T-cell (primary cell): ENCODE data around the gene MYO5A. TPM values are rescaled to one million over a fixed set of nuclear protein-coding genes. Genes with fewer than 3 reads are reported as not detected.

Source experiments
- ATAC-seq, 4 experiments: fragments of 200-7000 bp in 3 of 4; fragments of 150-1000 bp in 1 of 4; cut with Tn5 transposase; replicated peaks in 1 of 4; 1 replicate in 3 of 4; 2 replicates in 1 of 4; pipeline ENCODE4 v1.10.0; 2021; ENCODE audit warnings: moderate library complexity in 3 of 4, mild to moderate bottlenecking in 2 of 4, moderate number of reproducible peaks in 1 of 4
- CTCF ChIA-PET, 2 donors: fragments of 300-600 bp; sonication (Branson Sonifier 250); formaldehyde crosslinking; loops; one replicate each; lab custom pipeline; 2022; ENCODE audit warnings: antibody characterized with exemption in 2 of 2; lab: Charles Lee
- POLR2A ChIA-PET, 2 donors: fragments of 300-600 bp; sonication (Branson Sonifier 250); formaldehyde crosslinking; loops; one replicate each; lab custom pipeline; 2022; ENCODE audit warnings: antibody characterized with exemption in 2 of 2; lab: Charles Lee
- DNase-seq, 35 experiments: peaks; one replicate each; pipeline versions ENCODE4 v3.0.0 to v3.0.0-alpha.2; 2013 to 2023
- H3K27ac ChIP-seq: one replicate; pipeline ENCODE4 v1.5.1; 2013; ENCODE audit warnings: low read length
- H3K27me3 ChIP-seq, 2 experiments: replicated peaks in 1 of 2; 1 replicate in 1 of 2; 2 replicates in 1 of 2; pipeline versions ENCODE4 v1.6.1 to v1.7.0; 2013; ENCODE audit warnings: low read length in 1 of 2, mixed read lengths in 1 of 2; ENCODE audit not compliant: control insufficient read depth in 2 of 2, insufficient read depth in 2 of 2; ENCODE audit errors: extremely low read depth in 1 of 2
- H3K36me3 ChIP-seq, 2 donors: 1 replicate in 1 of 2; 2 replicates in 1 of 2; pipeline versions ENCODE4 v1.6.1 to v1.7.0; 2013; ENCODE audit warnings: low read length in 1 of 2; ENCODE audit not compliant: control insufficient read depth in 2 of 2, insufficient read depth in 1 of 2; ENCODE audit errors: extremely low read depth in 1 of 2
- H3K4me1 ChIP-seq, 2 experiments: 1 replicate in 1 of 2; 2 replicates in 1 of 2; pipeline versions ENCODE4 v1.6.1 to v1.7.0; 2013; ENCODE audit warnings: low read length in 2 of 2, mixed read lengths in 1 of 2; ENCODE audit not compliant: insufficient read depth in 2 of 2, control insufficient read depth in 1 of 2; ENCODE audit errors: extremely low read depth in 1 of 2
- H3K4me3 ChIP-seq, 2 donors: 1 replicate in 1 of 2; 2 replicates in 1 of 2; pipeline versions ENCODE4 v1.5.1 to v1.7.0; 2013; ENCODE audit warnings: mild to moderate bottlenecking in 2 of 2, low read length in 1 of 2, moderate library complexity in 1 of 2; ENCODE audit not compliant: control insufficient read depth in 1 of 2; ENCODE audit errors: extremely low read depth in 1 of 2
- H3K9me3 ChIP-seq: 2 replicates; pipeline ENCODE4 v1.7.0; 2013
- H3K27ac Mint-ChIP-seq, 2 donors: one replicate each; pipeline ENCODE4 v1.8.0; 2020 to 2021; ENCODE audit warnings: mild to moderate bottlenecking in 2 of 2, mixed read lengths in 2 of 2
- H3K27me3 Mint-ChIP-seq, 2 donors: one replicate each; pipeline ENCODE4 v1.8.0; 2021 to 2022; ENCODE audit warnings: mixed read lengths in 2 of 2
- H3K36me3 Mint-ChIP-seq: one replicate; pipeline ENCODE4 v1.8.0; 2021; ENCODE audit warnings: mixed read lengths
- H3K4me1 Mint-ChIP-seq, 3 donors: one replicate each; pipeline ENCODE4 v1.8.0; 2020 to 2022; ENCODE audit warnings: mixed read lengths in 3 of 3, mild to moderate bottlenecking in 1 of 3
- H3K4me3 Mint-ChIP-seq, 3 donors: one replicate each; pipeline ENCODE4 v1.8.0; 2020 to 2022; ENCODE audit warnings: mild to moderate bottlenecking in 3 of 3, mixed read lengths in 3 of 3, moderate library complexity in 3 of 3
- H3K9me3 Mint-ChIP-seq, 3 donors: one replicate each; pipeline ENCODE4 v1.8.0; 2020 to 2022; ENCODE audit warnings: mixed read lengths in 3 of 3
- WGBS: methylation state at CpG from one replicate; pipeline ENCODE4 v1.1.5; 2013; ENCODE audit warnings: missing lambda C conversion rate; ENCODE audit not compliant: insufficient coverage; 5-methylcytosine and 5-hydroxymethylcytosine counted together
- total RNA-seq, 35 experiments: library from RNA in 6 of 35; stranded (reverse) in 6 of 35; fragments of 120-200 nt in 1 of 35; gene quantifications; one replicate each; pipeline versions ENCODE4 v1.2.1 to v1.2.4 and lab custom pipeline; 2013 to 2026

Gene MYO5A
- total RNA-seq, 5 donors from 2014 or later (not counting 1 experiment from before 2014, with no cell fraction given), result 25.2 to 46.6 (median 29.5) TPM

DNA sequence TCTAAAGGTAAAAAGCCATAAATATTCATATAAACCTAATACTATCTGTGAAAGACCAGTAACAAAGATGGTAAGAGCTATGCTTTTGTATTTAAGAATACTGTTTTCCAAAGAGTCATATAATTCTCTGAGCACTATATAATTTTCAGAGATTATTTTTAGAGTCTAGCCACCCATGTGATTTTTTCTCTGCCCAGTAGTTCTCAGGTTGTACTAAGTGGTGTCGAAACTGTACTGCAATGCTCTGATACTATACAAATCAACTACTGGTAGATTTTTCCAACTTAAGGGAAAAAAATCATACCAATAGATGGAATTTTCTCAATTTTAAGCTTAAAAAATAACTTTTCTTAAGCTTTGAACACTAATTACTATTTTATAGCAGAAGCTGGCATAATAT, 104.8 kb downstream of the MYO5A start:
- H3K36me3 ChIP-seq, result peaks cover 2 to 11% of the 10 kb centered on the region in 2 donors
- no peaks in the 10 kb centered on the region for H3K27me3 Mint-ChIP-seq
- no peak overlapping the region for H3K27ac Mint-ChIP-seq
- H3K4me1 Mint-ChIP-seq, result no peaks in the 10 kb centered on the region
- ATAC-seq (no peak), DNase-seq (no peak)
- H3K36me3 Mint-ChIP-seq, result peaks cover 39% of the 10 kb centered on the region
- no CpG with 5 or more reads among the region's 1 CpG for WGBS
- no peak overlapping the region for H3K4me3 ChIP-seq
- H3K4me1 ChIP-seq, result no peaks in the 10 kb centered on the region
- no peaks in the 10 kb centered on the region for H3K27me3 ChIP-seq
- no peaks in the 10 kb centered on the region for H3K9me3 Mint-ChIP-seq
- no peak overlapping the region for H3K27ac ChIP-seq
- ChIA-PET CTCF (interaction anchor here in 1 of 2 donors (1.1 kb wide), 1 partner anchor 120 kb away, joined by 3 read pairs; no protein-coding TSS in a partner anchor), POLR2A (no interaction called here)
- no peak overlapping the region for H3K4me3 Mint-ChIP-seq
- no peaks in the 10 kb centered on the region for H3K9me3 ChIP-seq

- Mint-ChIP-seq H3K27me3 (no peaks in the 10 kb centered on the region), H3K36me3 (peaks cover 21% of the 10 kb centered on the region), H3K9me3 (no peaks in the 10 kb centered on the region), H3K4me3 (no peak overlapping the region), H3K4me1 (no peaks in the 10 kb centered on the region), H3K27ac (no peak overlapping the region)
- DNase-seq, result no peak
- Histone ChIP-seq H3K27ac (no peak overlapping the region), H3K4me3 (no peak overlapping the region), H3K4me1 (no peaks in the 10 kb centered on the region), H3K27me3 (no peaks in the 10 kb centered on the region), H3K36me3 (peaks cover 0 to 9% of the 10 kb centered on the region in 2 donors), H3K9me3 (no peaks in the 10 kb centered on the region)
- no peak for ATAC-seq
- ChIA-PET CTCF (no interaction called here), POLR2A (no interaction called here)
Observed at GRCh38 chr15:52422001-52422400, 106.7 kb downstream of the MYO5A start.

DNA sequence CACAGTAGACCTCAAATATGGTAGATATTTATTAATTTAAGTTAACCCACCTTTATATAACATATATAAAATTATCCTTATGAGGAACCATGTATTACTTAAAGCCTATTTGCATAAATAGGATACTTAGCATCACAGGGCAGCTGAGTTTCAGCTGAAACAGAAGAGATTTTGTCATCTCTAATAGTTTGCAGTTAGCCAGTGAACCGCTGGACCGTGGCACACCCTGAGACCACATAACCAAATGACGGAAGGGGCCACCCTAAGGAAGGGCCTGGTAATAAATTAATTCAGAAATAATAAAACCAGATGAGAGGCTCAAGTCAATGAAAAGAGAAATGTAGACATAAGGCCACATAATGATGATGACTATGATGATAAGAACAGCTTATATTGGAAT, 107.7 kb downstream of the MYO5A start:
- H3K4me3 Mint-ChIP-seq, result no peak overlapping the region
- H3K27ac ChIP-seq, result no peak overlapping the region
- H3K27ac Mint-ChIP-seq, result no peak overlapping the region
- H3K4me3 ChIP-seq, result no peak overlapping the region
- POLR2A ChIA-PET, result interaction anchor here in 1 of 2 donors (0.5 kb wide), 2 partner anchors 13 to 129 kb away, joined by 3 to 5 read pairs; no protein-coding TSS in a partner anchor
- no peaks in the 10 kb centered on the region for H3K27me3 ChIP-seq
- no peaks in the 10 kb centered on the region for H3K9me3 Mint-ChIP-seq
- H3K4me1 Mint-ChIP-seq, result no peaks in the 10 kb centered on the region
- peaks cover 0 to 11% of the 10 kb centered on the region in 2 donors for H3K36me3 ChIP-seq
- peaks cover 20% of the 10 kb centered on the region for H3K36me3 Mint-ChIP-seq
- DNase-seq (no peak), ATAC-seq (no peak)
- no peaks in the 10 kb centered on the region for H3K4me1 ChIP-seq
- no peaks in the 10 kb centered on the region for H3K27me3 Mint-ChIP-seq
- no peaks in the 10 kb centered on the region for H3K9me3 ChIP-seq
- CTCF ChIA-PET, result no interaction called here
- WGBS, result no CpG with 5 or more reads among the region's 3 CpGs

- Mint-ChIP-seq H3K4me1 (no peaks in the 10 kb centered on the region), H3K9me3 (no peaks in the 10 kb centered on the region), H3K4me3 (no peak overlapping the region), H3K27me3 (no peaks in the 10 kb centered on the region), H3K27ac (no peak overlapping the region), H3K36me3 (peaks cover 21% of the 10 kb centered on the region)
- ChIA-PET CTCF (interaction anchor here in 1 of 2 donors (0.5 kb wide), 1 partner anchor 311 kb away, joined by 3 read pairs; no protein-coding TSS in a partner anchor), POLR2A (no interaction called here)
- WGBS, result no CpG with 5 or more reads among the region's 1 CpG
- H3K27me3 ChIP-seq, result no peaks in the 10 kb centered on the region
- no peak overlapping the region for H3K4me3 ChIP-seq
- H3K36me3 ChIP-seq, result peaks cover 0 to 13% of the 10 kb centered on the region in 2 donors
- H3K4me1 ChIP-seq, result no peaks in the 10 kb centered on the region
- ATAC-seq, result no peak
- DNase-seq, result no peak
- no peak overlapping the region for H3K27ac ChIP-seq
- no peaks in the 10 kb centered on the region for H3K9me3 ChIP-seq
Observed at GRCh38 chr15:52419494-52419893, 109.2 kb downstream of the MYO5A start.

GRCh38 chr15:52417957-52418356, 110.7 kb downstream of the MYO5A start:
- DNase-seq, result no peak
- Histone ChIP-seq H3K4me1 (no peaks in the 10 kb centered on the region), H3K4me3 (no peak overlapping the region), H3K27me3 (no peaks in the 10 kb centered on the region), H3K27ac (no peak overlapping the region), H3K36me3 (peaks cover 0 to 19% of the 10 kb centered on the region in 2 donors), H3K9me3 (no peaks in the 10 kb centered on the region)
- ChIA-PET POLR2A (interaction anchor here in 1 of 2 donors (0.7 kb wide), 1 partner anchor 17 kb away, joined by 3 read pairs; no protein-coding TSS in a partner anchor), CTCF (no interaction called here)
- ATAC-seq, result no peak
- 100% methylated on average over 1 of the region's 2 CpGs for WGBS
- H3K36me3 Mint-ChIP-seq, result peaks cover 20% of the 10 kb centered on the region
- no peak overlapping the region for H3K4me3 Mint-ChIP-seq
- no peaks in the 10 kb centered on the region for H3K4me1 Mint-ChIP-seq
- no peak overlapping the region for H3K27ac Mint-ChIP-seq
- no peaks in the 10 kb centered on the region for H3K9me3 Mint-ChIP-seq
- H3K27me3 Mint-ChIP-seq, result no peaks in the 10 kb centered on the region

GRCh38 chr15:52417521-52417920, 111.2 kb downstream of the MYO5A start:
- ATAC-seq (no peak), DNase-seq (no peak)
- H3K27me3 Mint-ChIP-seq, result no peaks in the 10 kb centered on the region
- peaks cover 0 to 17% of the 10 kb centered on the region in 2 donors for H3K36me3 ChIP-seq
- H3K9me3 Mint-ChIP-seq, result no peaks in the 10 kb centered on the region
- H3K27ac ChIP-seq, result no peak overlapping the region
- H3K9me3 ChIP-seq, result no peaks in the 10 kb centered on the region
- 67% methylated on average over 1 of the region's 3 CpGs for whole genome bisulfite sequencing
- H3K4me3 ChIP-seq, result no peak overlapping the region
- no peak overlapping the region for H3K27ac Mint-ChIP-seq
- peaks cover 15% of the 10 kb centered on the region for H3K36me3 Mint-ChIP-seq
- H3K4me1 ChIP-seq, result no peaks in the 10 kb centered on the region
- no peak overlapping the region for H3K4me3 Mint-ChIP-seq
- H3K27me3 ChIP-seq, result no peaks in the 10 kb centered on the region
- CTCF ChIA-PET, result no interaction called here
- POLR2A ChIA-PET, result interaction anchor here in 1 of 2 donors (0.6 to 0.7 kb wide), 2 partner anchors 9 to 17 kb away, joined by 3 read pairs; no protein-coding TSS in a partner anchor
- no peaks in the 10 kb centered on the region for H3K4me1 Mint-ChIP-seq
